H1 (cell line): ENCODE measurements around the gene H6PD. TPM values are rescaled to one million over a fixed set of nuclear protein-coding genes. Genes with fewer than 3 reads are reported as not detected.

ENCODE experiments used
- ATF2 ChIP-seq: IDR thresholded peaks from 2 replicates; pipeline ENCODE4 v1.6.1; 2012; ENCODE audit warnings: low read length, inconsistent platforms
- polyA plus RNA-seq, 7 experiments: library from polyadenylated mRNA; depleted of rRNA in 3 of 7; stranded (reverse) in 5 of 7; unstranded in 2 of 7; fragments of >200 nt in 5 of 7; fragments of 200-250 nt in 2 of 7; gene quantifications; 1 replicate in 5 of 7; 2 replicates in 1 of 7; 4 replicates in 1 of 7; pipeline versions ENCODE4 v1.2.1 to v1.2.3, GENCODE V29; 2011 to 2013; ENCODE audit warnings: missing spikeins in 2 of 7, mixed read lengths in 2 of 7
- total RNA-seq: library from RNA; stranded (reverse); fragmentation: NEBNext Ultra II Directional; extraction: Animal tissue kit (Norgen Biotek cat#: 25700); gene quantifications from 2 replicates; pipeline ENCODE4 v1.2.1, GENCODE V29; 2021

The H6PD gene
- total and polyA plus RNA-seq, 2 of the 8 experiments (the other 6 are each of a cell fraction or from before 2014, with no cell fraction given) = 3.6 to 3.8 TPM

GRCh38 chr1:9280015-9280860 is 45.7 kb downstream of the H6PD start (continued):
- TF ChIP-seq ATF2 = no peak
